Brain microvascular endothelial cell (primary cell): Measurements from ENCODE around the gene RUNX3.
A peak's percentile ranks its signal among the peaks of the same experiment; 100 is the strongest.

Experiments used
- DNase-seq: peaks from one replicate; pipeline ENCODE4 v3.0.0-alpha.2; 2020
- H3K27ac ChIP-seq: fragments of 250-450 bp; sonication (Bioruptor Pico); 2 replicates; pipeline ENCODE4 v1.5.1; 2020; ENCODE audit warnings: mild to moderate bottlenecking, moderate library complexity
- H3K27me3 ChIP-seq: fragments of 250-450 bp; sonication (Bioruptor Pico); replicated peaks from 2 replicates; pipeline ENCODE4 v1.5.1; 2020; ENCODE audit warnings: mild to moderate bottlenecking
- H3K36me3 ChIP-seq: fragments of 250-450 bp; sonication (Bioruptor Pico); replicated peaks from 2 replicates; pipeline ENCODE4 v1.5.1; 2020; ENCODE audit warnings: mild to moderate bottlenecking
- H3K4me3 ChIP-seq: 2 replicates; pipeline ENCODE4 v1.5.1; 2011; ENCODE audit warnings: low read depth, mild to moderate bottlenecking, control low read depth, low read length, moderate library complexity
- in situ Hi-C: cut with HindIII; loops from 2 replicates; pipeline ENCODE4 v1.10.0; 2017; ENCODE audit warnings: low sequenced_read_pairs, low pct_ligation_motif_present
- TF ChIP-seq, protein P1 (sequence below): IDR thresholded peaks from 2 replicates; pipeline ENCODE4 v1.5.1; 2011; ENCODE audit warnings: low read depth, mild to moderate bottlenecking, moderate library complexity, low read length, control low read depth, inconsistent platforms; ENCODE audit errors: missing control alignments

The RUNX3 gene

DNA sequence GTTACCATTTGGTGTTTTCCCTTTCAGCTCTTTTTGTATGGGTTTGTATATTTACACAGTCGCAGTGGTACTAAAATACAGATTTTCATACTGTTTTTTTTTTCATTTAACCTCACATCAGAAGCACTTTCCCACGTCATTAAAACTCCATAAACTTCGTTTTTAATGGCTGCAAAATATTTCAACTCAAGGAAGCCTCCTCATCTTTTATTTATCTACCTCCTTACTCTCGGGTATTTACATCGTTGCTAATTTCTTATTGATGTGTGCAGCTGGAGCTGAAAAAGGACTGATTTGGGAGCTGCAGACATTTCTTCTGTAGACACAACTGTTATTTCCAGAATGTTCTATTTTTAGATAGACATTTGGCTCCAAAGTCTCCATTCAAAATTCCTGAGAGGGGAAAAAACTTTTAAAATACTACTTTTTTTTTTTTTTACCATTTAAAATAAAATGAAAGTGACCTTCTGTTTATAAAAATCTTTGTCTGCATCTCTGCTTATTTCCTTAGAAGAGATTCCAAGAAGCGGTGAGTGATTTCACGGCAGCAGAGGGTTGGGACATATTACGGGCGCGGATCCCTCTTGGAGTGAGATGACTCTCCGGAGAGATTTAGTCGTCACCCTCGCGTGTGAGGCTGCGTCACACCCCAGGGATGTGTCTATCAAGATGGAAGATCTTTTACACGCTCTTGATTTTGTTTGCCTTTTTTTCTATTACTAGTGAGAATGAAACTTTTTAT, 10.1 kb downstream of the RUNX3 start:
- H3K27me3 ChIP-seq, result no peaks in the 10 kb centered on the region
- H3K27ac ChIP-seq, result no peak overlapping the region
- H3K4me3 ChIP-seq, result no peak overlapping the region
- H3K36me3 ChIP-seq, result peaks cover 11% of the 10 kb centered on the region
- in situ Hi-C loops, result no loop called here
- DNase-seq, result peak; percentile 73
- TF ChIP-seq, protein P1, sequence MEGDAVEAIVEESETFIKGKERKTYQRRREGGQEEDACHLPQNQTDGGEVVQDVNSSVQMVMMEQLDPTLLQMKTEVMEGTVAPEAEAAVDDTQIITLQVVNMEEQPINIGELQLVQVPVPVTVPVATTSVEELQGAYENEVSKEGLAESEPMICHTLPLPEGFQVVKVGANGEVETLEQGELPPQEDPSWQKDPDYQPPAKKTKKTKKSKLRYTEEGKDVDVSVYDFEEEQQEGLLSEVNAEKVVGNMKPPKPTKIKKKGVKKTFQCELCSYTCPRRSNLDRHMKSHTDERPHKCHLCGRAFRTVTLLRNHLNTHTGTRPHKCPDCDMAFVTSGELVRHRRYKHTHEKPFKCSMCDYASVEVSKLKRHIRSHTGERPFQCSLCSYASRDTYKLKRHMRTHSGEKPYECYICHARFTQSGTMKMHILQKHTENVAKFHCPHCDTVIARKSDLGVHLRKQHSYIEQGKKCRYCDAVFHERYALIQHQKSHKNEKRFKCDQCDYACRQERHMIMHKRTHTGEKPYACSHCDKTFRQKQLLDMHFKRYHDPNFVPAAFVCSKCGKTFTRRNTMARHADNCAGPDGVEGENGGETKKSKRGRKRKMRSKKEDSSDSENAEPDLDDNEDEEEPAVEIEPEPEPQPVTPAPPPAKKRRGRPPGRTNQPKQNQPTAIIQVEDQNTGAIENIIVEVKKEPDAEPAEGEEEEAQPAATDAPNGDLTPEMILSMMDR, result no peak

GRCh38 chr1:24918995-24919605, 11.0 kb downstream of the RUNX3 start:
- H3K36me3 ChIP-seq, result peaks cover 11% of the 10 kb centered on the region
- no peaks in the 10 kb centered on the region for H3K27me3 ChIP-seq
- H3K4me3 ChIP-seq, result no peak overlapping the region
- in situ Hi-C loops, result no loop called here
- no peak for DNase-seq
- H3K27ac ChIP-seq, result no peak overlapping the region
- TF ChIP-seq, protein P1, result no peak

GRCh38 chr1:24918370-24918769, 11.7 kb downstream of the RUNX3 start:
- DNase-seq, result no peak
- Histone ChIP-seq H3K27me3 (no peaks in the 10 kb centered on the region), H3K4me3 (no peak overlapping the region), H3K36me3 (peaks cover 11% of the 10 kb centered on the region), H3K27ac (no peak overlapping the region)
- TF ChIP-seq, protein P1, result no peak
- in situ Hi-C loops, result no loop called here

DNA sequence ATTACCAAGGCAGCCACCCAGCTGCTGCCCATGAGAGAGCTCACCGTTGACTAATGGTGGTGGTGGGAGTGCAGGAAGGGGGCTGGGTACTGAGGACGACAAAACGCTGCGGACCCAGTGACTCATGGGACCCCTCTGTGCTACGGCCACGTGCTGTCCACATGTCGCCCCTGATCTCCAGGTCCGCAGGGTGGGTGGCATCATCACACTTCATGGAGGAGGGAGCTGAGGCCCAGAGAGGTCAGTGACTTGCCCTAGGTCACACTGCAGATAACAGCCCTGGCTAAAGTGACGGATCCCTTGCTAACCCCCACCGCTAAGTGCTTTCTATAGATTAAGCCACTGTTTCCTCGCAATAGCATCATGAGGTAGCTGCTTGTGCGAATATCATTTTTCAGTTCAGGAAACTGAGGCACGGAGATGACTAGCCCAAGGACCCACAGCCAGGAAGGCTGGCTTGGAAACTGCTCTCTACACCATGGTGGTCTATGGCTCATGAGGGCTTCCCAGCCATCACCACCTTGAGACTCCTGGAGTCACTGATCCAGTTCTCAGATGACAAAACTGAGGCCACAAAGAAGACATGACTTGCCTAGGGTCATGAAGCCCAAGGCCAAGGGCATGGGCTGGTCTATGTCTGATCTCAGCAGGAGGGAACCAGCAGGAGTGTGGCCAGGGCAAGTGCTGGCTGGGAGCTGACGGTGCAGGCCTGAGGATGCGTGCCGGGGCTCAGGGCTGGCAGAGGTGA, 12.6 kb downstream of the RUNX3 start:
- no peaks in the 10 kb centered on the region for H3K27me3 ChIP-seq
- H3K4me3 ChIP-seq, result no peak overlapping the region
- peaks cover 11% of the 10 kb centered on the region for H3K36me3 ChIP-seq
- no peak for DNase-seq
- no peak overlapping the region for H3K27ac ChIP-seq
- in situ Hi-C loops, result no loop called here
- TF ChIP-seq, protein P1, result no peak

DNA sequence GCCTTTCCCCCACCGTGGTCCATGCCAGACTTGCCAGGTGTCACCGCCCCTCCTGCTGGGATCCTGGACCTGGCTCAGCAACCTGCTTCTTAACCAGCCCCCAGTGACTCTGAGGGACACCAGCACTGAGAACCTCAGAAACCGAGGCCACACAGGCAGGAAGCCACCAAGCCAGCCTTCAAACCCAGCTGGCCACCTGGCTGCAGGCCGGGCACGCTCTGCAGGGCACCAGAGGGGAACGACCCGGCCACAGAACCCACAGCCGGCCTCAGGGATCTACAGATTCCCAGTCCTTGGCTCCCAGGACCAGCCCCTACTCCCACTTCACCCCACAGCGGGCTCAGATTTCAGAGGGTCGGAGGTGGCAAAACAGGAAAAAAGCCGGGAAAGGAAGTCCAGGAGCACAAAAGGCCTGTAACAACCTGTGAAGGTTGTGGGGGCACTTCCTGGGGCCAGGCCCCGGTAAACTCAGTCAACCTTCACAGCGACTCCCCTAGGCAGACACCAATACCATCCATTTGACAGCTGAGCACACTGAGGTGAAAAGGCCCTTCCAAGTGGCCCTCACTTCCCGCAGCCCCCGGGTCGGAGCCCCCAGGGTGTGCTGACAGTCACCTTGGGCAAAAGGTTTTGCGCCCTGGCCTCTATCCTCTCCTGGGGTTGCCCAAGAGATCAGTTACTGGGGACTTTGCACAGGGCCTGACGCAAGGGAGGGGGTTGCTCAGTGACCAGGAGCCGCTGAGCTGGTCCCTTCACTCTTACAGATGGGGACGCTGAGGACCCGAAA, 14.1 kb downstream of the RUNX3 start:
- no peak overlapping the region for H3K4me3 ChIP-seq
- peaks cover 11% of the 10 kb centered on the region for H3K36me3 ChIP-seq
- H3K27ac ChIP-seq, result no peak overlapping the region
- no peak for DNase-seq
- TF ChIP-seq, protein P1, result no peak
- H3K27me3 ChIP-seq, result no peaks in the 10 kb centered on the region
- in situ Hi-C loops, result no loop called here
